ENCODE measurements around the gene SEMA4F.
"Not testable (repeated sequence)": the region's sequence is repeated elsewhere in the genome, so short reads cannot be mapped to it uniquely, and the experiment has no call there.

The SEMA4F gene, protein sequence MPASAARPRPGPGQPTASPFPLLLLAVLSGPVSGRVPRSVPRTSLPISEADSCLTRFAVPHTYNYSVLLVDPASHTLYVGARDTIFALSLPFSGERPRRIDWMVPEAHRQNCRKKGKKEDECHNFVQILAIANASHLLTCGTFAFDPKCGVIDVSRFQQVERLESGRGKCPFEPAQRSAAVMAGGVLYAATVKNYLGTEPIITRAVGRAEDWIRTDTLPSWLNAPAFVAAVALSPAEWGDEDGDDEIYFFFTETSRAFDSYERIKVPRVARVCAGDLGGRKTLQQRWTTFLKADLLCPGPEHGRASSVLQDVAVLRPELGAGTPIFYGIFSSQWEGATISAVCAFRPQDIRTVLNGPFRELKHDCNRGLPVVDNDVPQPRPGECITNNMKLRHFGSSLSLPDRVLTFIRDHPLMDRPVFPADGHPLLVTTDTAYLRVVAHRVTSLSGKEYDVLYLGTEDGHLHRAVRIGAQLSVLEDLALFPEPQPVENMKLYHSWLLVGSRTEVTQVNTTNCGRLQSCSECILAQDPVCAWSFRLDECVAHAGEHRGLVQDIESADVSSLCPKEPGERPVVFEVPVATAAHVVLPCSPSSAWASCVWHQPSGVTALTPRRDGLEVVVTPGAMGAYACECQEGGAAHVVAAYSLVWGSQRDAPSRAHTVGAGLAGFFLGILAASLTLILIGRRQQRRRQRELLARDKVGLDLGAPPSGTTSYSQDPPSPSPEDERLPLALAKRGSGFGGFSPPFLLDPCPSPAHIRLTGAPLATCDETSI

DNA sequence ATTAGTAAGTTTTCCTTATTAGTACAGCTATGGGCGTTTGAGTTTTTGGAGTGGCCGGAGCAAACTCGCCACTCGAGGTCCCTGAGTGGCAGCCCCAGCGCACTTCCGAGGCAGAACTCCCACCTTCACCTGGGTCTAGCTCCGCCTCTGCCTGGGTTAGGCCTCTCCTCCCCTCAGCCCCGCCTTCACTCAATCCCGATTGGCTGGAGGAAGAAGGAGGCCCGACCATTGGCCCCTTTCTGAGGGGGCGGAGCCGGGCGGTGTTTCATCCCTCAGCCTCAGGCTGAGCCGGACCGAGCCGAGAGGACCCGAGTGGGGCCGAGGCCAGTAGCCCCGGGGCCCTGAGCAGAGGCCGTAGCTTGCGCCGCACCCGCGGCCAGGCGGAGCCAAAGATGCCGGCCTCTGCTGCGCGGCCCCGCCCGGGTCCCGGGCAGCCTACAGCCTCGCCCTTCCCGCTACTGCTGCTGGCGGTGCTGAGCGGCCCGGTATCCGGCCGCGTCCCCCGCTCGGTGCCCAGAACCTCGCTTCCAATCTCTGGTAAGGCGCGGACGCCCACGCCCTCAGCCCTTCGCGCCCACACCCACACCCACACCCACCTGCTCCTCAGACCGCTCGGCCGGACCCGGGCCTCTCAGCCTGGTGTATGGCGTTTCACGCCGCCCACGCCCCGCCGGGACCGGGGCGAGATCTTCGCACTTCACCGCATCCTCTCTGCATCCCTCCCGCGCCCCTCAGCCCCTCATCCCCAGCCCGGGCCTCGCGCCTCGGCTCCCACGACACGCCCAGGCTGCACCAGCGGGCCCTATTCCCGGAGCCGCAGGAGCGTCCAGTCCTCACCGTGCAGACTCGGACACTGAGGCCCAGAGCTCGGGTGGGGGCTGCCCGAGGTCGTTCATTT lies at the start of gene SEMA4F:
SEMA4F (plus strand) TSS at position 263 of the 898 bp plus-strand sequence; CDS start at position 393, 130 bp downstream.
- DNase-seq (ENCODE audit: low read depth) = peak; percentile 90

- no peak for DNase-seq (ENCODE audit: low read depth)
Observed at GRCh38 chr2:74606927-74607326, 47.1 kb upstream of the SEMA4F start.

DNA sequence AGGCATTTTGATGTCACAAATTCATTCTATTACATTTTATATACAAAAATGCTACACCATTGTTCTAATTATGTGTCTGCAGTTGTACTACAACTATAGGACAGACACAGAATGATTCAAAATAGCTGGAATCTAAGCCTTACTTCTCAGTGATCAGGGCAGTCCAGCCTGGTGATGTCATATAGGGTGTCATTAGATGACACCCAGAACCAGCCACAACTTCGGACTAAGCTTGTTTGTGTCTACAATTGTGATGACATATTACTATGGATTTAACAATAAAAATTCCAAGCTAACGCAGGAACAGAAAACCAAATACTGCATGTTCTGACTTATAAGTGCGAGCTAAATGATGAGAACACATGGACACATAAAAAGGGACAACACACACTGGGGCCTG lies 36.9 kb upstream of the SEMA4F start:
- no peak for DNase-seq (ENCODE audit: low read depth)

DNA sequence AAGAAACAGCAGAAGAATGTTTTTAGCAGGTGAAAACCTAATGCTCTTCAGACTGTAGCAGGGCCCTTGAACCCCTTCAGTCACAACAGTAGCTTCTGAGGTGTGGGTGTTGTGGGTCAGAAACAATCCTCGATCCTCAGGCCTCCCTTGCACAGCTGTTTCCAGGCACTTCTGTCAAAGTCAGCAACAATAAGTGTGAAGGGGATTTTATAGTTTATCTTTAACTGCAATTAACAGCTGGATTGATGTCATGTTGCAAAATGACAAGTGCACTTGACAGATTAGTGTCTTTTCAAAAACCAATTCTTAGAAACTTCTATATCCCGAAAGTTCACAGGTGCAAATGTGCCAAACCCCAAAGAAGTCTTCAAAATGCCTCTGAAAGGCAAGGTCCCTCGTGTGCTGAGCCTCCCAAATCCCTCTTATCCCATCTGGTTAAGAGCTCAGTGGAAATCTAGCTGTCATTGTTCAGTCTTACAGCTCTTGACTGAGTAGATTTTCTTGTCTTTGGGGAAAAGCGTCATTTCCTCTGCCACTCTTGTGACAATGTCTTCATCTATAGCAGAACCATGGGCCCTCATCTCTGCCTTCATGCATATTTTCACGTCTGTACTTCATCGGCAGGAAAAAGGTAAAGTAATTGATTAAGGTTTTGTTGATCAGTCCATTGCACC lies 35.5 kb upstream of the SEMA4F start:
- DNase-seq (ENCODE audit: low read depth) = no peak

DNA sequence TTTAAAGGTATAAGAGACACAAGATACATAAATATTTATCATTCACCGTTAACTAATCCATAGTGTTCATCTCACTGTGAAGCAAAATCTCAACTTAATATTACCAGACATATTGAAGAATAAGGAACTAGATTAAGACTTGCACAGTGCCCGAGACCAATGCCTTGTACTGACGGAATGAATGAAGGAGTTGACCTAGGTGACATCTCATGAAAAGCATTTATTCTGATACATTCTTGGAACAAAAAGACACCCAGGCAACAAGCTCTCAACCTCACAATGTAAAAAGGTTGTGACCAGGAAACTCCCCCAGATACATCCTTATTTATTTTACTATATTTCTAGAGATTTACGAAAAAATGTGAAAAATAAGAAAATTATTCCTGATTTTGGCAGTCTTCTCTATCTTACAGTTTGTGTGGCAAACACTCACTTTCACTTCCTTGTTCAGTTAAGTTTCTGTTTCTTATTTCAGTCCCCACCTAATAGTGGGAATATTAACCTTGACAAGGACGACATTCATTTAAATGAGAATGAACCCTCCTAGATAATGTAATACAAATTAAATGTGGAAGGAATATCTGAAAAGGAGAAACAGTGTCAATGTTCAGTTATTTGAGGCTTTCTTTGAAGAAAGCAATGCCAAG lies 34.3 kb upstream of the SEMA4F start:
- no peak for DNase-seq (ENCODE audit: low read depth)

DNA sequence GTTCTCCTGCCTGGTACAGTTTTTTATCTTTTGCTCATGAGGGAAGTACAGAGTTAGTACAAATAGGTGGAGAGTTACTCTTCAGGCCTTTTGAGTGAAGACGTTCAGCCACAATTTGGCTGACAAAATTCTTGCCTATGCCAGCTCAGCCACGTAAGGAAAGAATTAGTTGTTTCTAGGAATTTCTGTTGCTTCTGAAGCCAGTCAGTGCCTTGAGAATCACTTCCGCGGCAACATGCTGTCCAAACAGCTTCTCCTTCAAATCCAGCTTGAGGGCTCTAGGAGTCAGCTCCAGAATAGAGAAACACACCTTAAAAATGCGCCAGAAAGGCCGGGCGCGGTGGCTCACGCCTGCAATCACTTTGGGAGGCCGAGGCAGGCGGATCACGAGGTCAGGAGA lies 33.4 kb upstream of the SEMA4F start:
- no peak for DNase-seq (ENCODE audit: low read depth)

- DNase-seq (ENCODE audit: low read depth) = no peak
Observed at GRCh38 chr2:74625658-74626425, 28.2 kb upstream of the SEMA4F start.

GRCh38 chr2:74628538-74629105 lies 25.4 kb upstream of the SEMA4F start:
- DNase-seq (ENCODE audit: low read depth) = no peak

DNA sequence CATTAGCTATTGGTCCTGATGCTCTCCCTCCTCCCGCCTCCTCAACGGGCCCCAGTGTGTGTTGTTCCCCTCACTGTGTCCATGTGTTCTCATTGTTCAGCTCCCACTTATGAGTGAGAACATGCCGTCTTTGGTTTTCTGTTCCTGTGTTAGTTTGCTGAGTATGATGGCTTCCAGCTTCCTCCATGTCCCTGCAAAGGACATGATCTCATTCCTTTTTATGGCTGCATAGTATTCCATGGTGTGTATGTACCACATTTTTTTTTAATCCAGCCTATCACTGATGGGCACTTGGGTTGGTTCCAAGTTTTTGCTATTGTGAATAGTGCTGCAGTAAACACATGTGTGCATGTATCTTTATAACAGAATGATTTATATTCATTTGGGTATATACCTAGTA lies 23.6 kb upstream of the SEMA4F start:
- not testable (repeated sequence) for DNase-seq (ENCODE audit: low read depth)

DNA sequence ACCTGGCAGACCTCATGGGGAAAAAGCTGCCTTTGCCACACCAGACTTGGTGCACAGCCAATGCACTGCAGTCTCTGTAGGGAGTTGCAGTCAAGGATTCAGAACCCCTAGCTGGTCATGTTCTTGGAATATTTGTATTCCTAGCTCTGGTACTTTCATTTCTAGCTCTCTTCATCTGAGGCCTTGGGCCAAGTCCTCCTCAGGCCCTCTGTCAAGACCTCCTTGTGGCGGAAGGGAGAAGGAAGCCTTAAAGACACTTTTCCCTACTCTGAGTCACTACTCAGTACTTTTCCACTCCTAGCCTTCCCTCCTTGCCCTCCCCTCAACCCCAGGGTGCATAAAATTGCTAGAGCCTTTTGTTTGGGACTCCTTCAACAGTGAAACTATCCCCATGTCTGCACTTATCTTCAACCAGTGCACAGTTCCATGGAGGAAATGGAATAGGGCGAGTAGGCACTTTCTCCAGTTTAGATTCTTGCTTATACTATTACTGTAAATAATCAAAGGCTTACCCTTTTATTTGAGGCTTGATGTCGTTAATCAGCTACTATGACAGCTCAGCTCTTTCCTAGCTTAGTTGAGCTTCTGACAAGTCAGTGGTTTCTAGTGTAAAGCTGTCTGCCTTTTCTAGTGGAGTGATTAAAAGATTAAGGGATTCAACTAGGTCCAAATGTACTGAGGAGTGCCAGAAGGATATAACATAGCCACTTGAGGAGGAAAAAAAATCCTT lies 21.7 kb upstream of the SEMA4F start:
- no peak for DNase-seq (ENCODE audit: low read depth)

GRCh38 chr2:74632939-74633312 lies 21.1 kb upstream of the SEMA4F start:
- no peak for DNase-seq (ENCODE audit: low read depth)

- DNase-seq (ENCODE audit: low read depth) = no peak
Observed at GRCh38 chr2:74639550-74639949, 14.5 kb upstream of the SEMA4F start.

DNA sequence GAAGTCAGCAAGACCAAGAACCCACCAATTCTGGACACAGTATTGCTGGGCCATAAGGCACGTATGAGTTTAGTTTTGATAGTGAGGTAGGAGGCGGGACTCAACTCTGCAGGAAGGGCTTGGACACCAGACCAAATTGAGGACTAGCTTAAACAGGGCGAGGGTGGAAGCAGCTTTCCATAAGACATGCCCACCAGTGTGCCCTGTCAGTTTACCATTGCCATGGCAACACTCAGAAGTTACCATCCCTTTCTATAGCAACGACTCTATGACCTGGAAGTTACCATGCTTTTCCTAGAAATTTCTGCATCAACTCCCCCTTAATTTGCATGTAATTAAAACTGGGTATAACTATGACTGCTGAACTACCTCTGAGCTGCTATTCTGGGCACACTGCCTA lies 8.7 kb upstream of the SEMA4F start:
- DNase-seq (ENCODE audit: low read depth) = no peak

- no peak for DNase-seq (ENCODE audit: low read depth)
Observed at GRCh38 chr2:74646201-74646600, 7.8 kb upstream of the SEMA4F start.

DNA sequence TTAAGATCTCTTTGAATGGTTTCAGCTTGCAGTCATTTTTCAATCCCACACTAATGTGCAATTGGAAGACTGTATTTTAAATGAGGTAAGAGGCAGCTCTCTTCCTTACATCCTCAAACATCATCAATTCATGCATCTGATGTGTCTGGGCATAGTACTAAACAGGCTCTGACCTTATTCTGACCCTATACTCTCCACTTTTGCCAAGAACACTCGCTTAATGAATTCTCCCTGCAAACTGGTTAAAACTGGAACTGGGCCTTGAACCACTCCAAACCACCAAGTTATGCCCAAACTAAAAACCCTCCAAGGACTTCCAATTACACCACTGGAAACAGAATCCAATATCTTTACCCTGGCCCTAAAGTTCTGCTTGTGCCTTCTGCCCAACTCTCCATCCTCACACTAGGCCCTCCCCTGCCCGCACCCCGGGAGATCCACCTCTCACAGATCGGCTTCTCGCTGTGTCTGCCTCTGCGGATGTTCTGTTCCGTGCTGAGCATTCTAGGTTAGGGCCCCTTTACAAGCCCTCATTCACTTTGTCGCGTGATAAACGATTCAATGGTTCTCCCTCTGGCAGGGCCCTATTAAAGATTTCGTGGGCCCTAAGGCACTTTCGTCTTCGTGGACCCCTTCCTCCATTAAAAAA lies 7.1 kb upstream of the SEMA4F start:
- DNase-seq (ENCODE audit: low read depth) = no peak

DNA sequence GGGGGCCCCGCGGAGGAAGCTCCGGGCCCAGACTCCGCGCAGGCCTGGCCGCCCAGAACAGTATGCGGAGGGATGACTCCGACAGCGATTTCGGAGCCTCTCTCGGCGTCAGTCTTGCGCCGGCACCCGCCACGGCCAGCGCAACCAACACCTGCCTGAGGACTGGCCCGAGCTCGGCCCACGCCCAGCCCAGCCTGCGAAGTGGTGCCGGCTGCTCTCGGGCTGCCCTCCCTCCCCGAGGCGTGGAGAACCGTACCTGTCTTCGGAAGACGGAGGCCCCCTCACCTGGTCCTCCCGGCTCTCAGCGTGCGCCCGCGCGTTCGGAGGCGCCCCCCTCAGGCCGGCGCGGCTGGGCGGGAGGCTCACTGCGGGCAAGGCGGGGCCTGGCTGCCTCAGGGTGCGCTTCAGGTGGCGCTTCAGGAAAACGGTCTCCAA lies 6.0 kb upstream of the SEMA4F start, which contains the start of gene M1AP:
M1AP (minus strand) TSS at position 322 of the 435 bp plus-strand sequence. CDS start 8,055 bp downstream, outside the sequence.
- no peak for DNase-seq (ENCODE audit: low read depth)

GRCh38 chr2:74653589-74653984 lies 460 bp upstream of the SEMA4F start:
- no peak for DNase-seq (ENCODE audit: low read depth)

DNA sequence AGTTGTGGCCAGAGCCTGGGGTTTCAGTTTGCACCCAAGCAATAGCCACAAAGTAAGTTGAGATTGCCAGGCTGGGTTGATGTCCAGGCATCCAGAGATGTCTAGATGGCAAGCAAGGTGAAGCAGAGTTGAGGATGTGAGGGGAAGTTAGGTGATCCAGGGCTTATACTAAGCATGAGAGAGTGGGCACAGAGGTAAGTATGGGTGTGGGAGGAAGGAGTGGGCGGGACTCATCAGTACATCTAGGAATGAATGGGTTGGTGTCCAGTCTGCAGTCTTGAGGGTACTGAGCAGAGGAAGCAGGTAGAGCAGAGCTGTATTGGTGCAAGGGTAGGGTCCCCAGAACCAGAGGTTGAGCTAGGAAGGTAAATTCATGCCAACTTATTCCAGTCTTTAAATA lies 1.5 kb downstream of the SEMA4F start:
- no peak for DNase-seq (ENCODE audit: low read depth)

- no peak for DNase-seq (ENCODE audit: low read depth)
Observed at GRCh38 chr2:74658516-74658915, 4.5 kb downstream of the SEMA4F start.
